GM15510 (cell line): ENCODE data around the gene CAND2.

Experiments
- POLR2A ChIP-seq: IDR thresholded peaks from 3 replicates; pipeline ENCODE4 v1.6.1; 2011; ENCODE audit warnings: borderline replicate concordance; ENCODE audit not compliant: insufficient read length; ENCODE audit errors: extremely low read depth

CAND2 gene

GRCh38 chr3:12810013-12810780 lies 13.7 kb downstream of the CAND2 start:
- TF ChIP-seq POLR2A, result no peak

GRCh38 chr3:12810961-12811360 lies 14.5 kb downstream of the CAND2 start:
- no peak for TF ChIP-seq POLR2A

GRCh38 chr3:12812812-12813211 lies 16.3 kb downstream of the CAND2 start:
- TF ChIP-seq POLR2A, result no peak

DNA sequence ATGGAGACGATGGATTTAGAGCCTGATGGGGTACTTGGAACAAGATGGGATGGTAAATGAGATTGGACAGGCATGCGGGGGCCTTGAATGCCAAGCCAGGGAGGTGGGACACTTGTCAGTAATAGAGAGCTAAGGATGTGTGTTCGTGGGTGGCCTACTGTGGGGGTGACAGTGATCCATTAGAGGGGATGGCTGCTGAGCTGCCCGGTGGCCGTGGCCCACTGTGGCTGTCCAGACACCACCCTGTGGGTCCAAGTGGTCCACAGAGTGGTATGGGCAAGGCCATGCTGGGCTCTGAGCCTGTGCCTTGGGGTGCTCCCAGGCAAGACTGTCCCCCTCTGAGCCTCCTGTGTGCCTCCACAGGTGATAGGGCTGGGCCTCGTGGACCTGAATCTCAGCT lies 17.5 kb downstream of the CAND2 start:
- no peak for TF ChIP-seq POLR2A

DNA sequence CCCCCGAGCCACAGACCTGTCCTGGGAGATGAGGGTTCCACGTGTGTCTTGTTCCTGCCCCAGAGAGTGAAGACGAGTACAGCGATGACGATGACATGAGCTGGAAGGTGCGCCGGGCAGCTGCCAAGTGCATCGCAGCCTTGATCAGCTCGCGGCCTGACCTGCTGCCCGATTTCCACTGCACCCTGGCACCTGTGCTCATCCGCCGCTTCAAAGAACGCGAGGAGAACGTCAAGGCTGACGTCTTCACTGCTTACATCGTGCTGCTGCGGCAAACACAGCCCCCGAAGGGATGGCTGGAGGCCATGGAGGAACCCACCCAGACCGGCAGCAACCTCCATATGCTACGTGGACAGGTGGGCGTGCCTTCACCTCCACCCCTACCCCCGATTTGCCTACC lies 18.6 kb downstream of the CAND2 start:
- TF ChIP-seq POLR2A, result no peak

DNA sequence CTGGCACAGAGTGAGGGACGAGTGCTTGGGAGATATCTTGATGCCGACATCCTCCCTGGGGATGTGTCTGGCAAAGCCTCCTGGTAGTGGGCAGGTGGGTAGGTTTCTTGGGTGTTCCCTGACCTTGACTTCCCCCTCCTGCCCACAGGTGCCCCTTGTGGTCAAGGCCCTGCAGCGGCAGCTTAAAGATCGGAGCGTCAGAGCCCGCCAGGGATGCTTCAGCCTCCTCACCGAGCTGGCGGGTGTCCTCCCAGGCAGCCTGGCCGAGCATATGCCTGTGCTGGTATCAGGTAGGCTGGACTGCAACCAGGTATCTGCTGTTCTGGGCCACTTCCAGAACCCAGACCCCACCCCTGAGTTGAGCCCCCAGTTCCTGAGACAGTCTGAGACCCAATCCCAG lies 19.2 kb downstream of the CAND2 start:
- no peak for TF ChIP-seq POLR2A

DNA sequence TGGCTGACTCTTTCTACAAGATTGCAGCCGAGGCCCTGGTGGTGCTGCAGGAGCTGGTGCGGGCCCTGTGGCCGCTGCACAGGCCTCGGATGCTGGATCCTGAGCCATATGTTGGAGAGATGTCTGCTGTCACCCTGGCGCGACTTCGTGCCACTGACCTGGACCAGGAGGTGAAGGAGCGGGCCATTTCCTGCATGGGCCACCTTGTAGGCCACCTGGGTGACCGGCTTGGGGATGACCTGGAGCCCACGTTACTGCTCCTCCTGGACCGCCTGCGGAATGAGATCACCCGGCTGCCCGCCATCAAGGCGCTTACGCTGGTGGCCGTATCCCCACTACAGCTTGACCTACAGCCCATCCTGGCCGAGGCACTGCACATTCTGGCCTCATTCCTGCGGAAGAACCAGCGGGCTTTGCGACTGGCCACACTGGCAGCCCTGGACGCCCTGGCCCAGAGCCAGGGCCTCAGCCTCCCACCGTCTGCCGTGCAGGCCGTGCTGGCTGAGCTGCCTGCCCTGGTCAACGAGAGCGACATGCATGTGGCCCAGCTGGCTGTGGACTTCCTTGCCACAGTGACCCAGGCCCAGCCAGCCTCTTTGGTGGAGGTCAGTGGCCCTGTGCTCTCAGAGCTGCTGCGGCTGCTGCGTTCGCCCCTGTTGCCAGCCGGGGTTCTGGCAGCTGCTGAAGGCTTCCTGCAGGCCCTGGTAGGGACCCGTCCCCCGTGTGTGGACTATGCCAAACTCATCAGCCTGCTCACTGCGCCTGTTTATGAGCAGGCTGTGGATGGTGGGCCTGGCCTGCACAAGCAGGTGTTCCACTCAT lies 20.3 kb downstream of the CAND2 start:
- TF ChIP-seq POLR2A, result no peak

GRCh38 chr3:12817343-12817710 lies 20.8 kb downstream of the CAND2 start:
- TF ChIP-seq POLR2A, result no peak

GRCh38 chr3:12818273-12818672 lies 21.8 kb downstream of the CAND2 start:
- TF ChIP-seq POLR2A, result no peak

- no peak for TF ChIP-seq POLR2A
Observed at GRCh38 chr3:12818773-12819172, 22.3 kb downstream of the CAND2 start.

- no peak for TF ChIP-seq POLR2A
Observed at GRCh38 chr3:12822725-12823373, 26.4 kb downstream of the CAND2 start.

DNA sequence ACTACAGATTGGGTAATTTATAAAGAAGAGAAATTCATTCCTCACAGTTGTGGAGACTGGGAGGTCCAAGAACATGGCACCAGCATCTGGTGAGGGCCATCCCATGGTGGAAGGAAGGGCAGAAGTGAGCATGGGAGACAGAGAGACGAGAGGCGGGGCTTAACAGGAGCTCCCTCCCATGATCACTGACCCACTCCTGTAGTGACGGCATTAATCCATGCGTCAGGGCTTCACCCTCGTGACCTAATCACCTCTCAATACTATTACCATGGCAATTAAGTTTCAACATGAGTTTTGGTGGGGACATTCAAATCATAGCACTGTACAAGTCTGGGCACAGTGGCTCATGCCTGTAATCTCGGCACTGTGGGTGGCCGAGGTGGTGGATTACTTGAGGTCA lies 27.8 kb downstream of the CAND2 start:
- no peak for TF ChIP-seq POLR2A

DNA sequence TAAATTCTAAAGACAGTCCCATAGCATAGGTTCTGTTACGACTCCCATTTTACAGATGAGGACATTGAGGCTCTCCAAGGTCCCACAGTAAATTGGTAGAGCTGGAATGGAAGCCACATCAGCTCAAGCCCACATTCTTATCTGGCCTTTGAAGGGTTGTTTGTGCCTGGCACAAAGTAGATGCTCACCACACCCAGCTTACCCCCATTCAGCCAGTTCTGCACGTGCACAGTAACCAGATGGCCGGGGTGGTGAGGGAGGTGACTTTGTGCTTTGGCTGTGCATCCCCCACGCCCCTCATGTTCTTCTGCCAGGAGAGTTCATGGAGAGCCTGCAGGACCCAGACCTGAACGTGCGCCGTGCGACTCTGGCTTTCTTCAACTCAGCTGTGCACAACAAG lies 28.7 kb downstream of the CAND2 start:
- TF ChIP-seq POLR2A, result no peak

GRCh38 chr3:12828751-12829150 lies 32.3 kb downstream of the CAND2 start:
- TF ChIP-seq POLR2A, result no peak

- no peak for TF ChIP-seq POLR2A
Observed at GRCh38 chr3:12829404-12829803, 32.9 kb downstream of the CAND2 start.
